Heart left ventricle (tissue), 16 donors: ENCODE data around the gene MYO7A. TPM values are rescaled to one million over a fixed set of nuclear protein-coding genes. Genes with fewer than 3 reads are reported as not detected.

ENCODE experiments used
- ATAC-seq, 4 donors: fragments of 200-7000 bp; cut with Tn5 transposase; one replicate each; pipeline ENCODE4 v1.9.1; 2020 to 2022; ENCODE audit warnings: moderate library complexity in 4 of 4, mild to moderate bottlenecking in 3 of 4, moderate number of reproducible peaks in 1 of 4
- DNase-seq, 5 donors: peaks; one replicate each; pipeline ENCODE4 v3.0.0-alpha.2; 2020
- H3K27ac ChIP-seq, 12 donors: fragments of 200-600 bp; sonication (generic) in 4 of 12; one replicate each; pipeline versions ENCODE4 v1.5.0 to v1.8.0; 2016 to 2022; ENCODE audit warnings: mild to moderate bottlenecking in 2 of 12
- H3K27me3 ChIP-seq, 9 donors: fragments of 200-600 bp; sonication (generic) in 2 of 9; one replicate each; pipeline versions ENCODE4 v1.5.1 to v1.8.0; 2016 to 2022; ENCODE audit warnings: mild to moderate bottlenecking in 3 of 9
- H3K36me3 ChIP-seq, 9 donors: fragments of 200-600 bp; sonication (generic) in 2 of 9; one replicate each; pipeline versions ENCODE4 v1.5.0 to v1.8.0; 2018 to 2022; ENCODE audit warnings: mild to moderate bottlenecking in 2 of 9
- H3K4me1 ChIP-seq, 12 donors: fragments of 200-600 bp; sonication (generic) in 4 of 12; one replicate each; pipeline versions ENCODE4 v1.5.0 to v1.8.0; 2016 to 2022; ENCODE audit warnings: mild to moderate bottlenecking in 3 of 12
- H3K4me3 ChIP-seq, 12 donors: fragments of 200-600 bp; sonication (generic) in 4 of 12; one replicate each; pipeline versions ENCODE4 v1.5.0 to v1.8.0; 2017 to 2022; ENCODE audit warnings: mild to moderate bottlenecking in 9 of 12, moderate library complexity in 4 of 12
- H3K9me3 ChIP-seq, 12 donors: fragments of 200-600 bp; sonication (generic) in 4 of 12; one replicate each; pipeline versions ENCODE4 v1.5.0 to v1.8.0; 2016 to 2022; ENCODE audit warnings: mild to moderate bottlenecking in 1 of 12
- CTCF ChIP-seq, 12 donors: fragments of 200-600 bp; sonication (generic) in 4 of 12; IDR thresholded peaks; one replicate each; pipeline versions ENCODE4 v1.5.0 to v1.8.0; 2018 to 2022; ENCODE audit warnings: antibody characterized with exemption in 12 of 12, mild to moderate bottlenecking in 5 of 12
- POLR2A ChIP-seq, 2 donors: fragments of 450-650 bp; IDR thresholded peaks; one replicate each; pipeline ENCODE4 v1.6.1; 2017; ENCODE audit warnings: antibody characterized with exemption in 2 of 2, mild to moderate bottlenecking in 2 of 2, moderate library complexity in 2 of 2
- WGBS, 4 donors: extraction: QIAGEN DNeasy Blood & Tissue Kit in 2 of 4; methylation state at CpG; one replicate each; pipeline versions ENCODE4 v1.1.5 to v1.1.7; 2013 to 2018; 5-methylcytosine and 5-hydroxymethylcytosine counted together
- intact Hi-C, 10 donors: fragments of 100-400 bp; cut with DNase I; formaldehyde crosslinking; loops; one replicate each; pipeline versions ENCODE4 v1.11.1 to v1.14.2; 2022
- polyA plus RNA-seq, 2 donors: library from polyadenylated mRNA; stranded (reverse); fragments of 200-250 nt; gene quantifications; one replicate each; pipeline ENCODE4 v1.2.3, GENCODE V29; 2013
- total RNA-seq, 9 donors: library from RNA; depleted of rRNA in 2 of 9; stranded (reverse); fragments of >200 nt in 2 of 9; fragmentation: NEBNext Ultra II Directional in 3 of 9; extraction: Animal tissue kit (Norgen Biotek cat#: 25700) in 3 of 9; gene quantifications; one replicate each; pipeline versions ENCODE4 v1.1.0 to v1.2.4, GENCODE V29; 2016 to 2023
- donor health status: ischemic (EF 13 %, LVEDD 7.1; RV severe dilation, severe dysfunction).
- donor health status: healthy with polysubstance abuse.
- donor health status: DM: no; HTN: yes; CAD: no.
- donor health status: DM: no; HTN: no; CAD: no.
- donor health status: ischemic (EF 25% LVEDD 6.9; RV normal size, moderate dysfunction).
- donor health status: ischemic (EF 25% LVEDD 5.7; RV mildly dilated, moderate dysfunction).
- donor health status: healthy.
- donor health status: DM: yes; HTN: yes; CAD: no.
- donor health status: ischemic (EF 35%, LVEDD 5.7; RV mildly dilated, moderate dysfunction).
- donor health status: nonischemic (EF 11% LVEDD 7.7; RV severe dilation, severe dysfunction).
- donor health status: DM: yes; HTN: yes; CAD: no.
- donor health status: PGD.
- donor health status: ischemic (EF 29% LVEDD 5.4; RV normal size, mild dysfunction).
- donor health status: nonischemic (EF 23%, LVEDD 6.1; RV moderate dilation, normal function).

MYO7A gene
- total and polyA plus RNA-seq, 11 donors, result 1.0 to 17.1 (median 2.7) TPM

GRCh38 chr11:77086521-77087472 lies 41.2 kb upstream of the MYO7A start:
- peak in 2 of 4 donors; percentile 3 to 26 for ATAC-seq
- intact Hi-C loops, result loop anchor here in 1 of 10 donors (10.0 kb wide), 1 partner anchor 292 kb away; no protein-coding TSS in a partner anchor
- Histone ChIP-seq H3K9me3 (no peaks in the 10 kb centered on the region), H3K4me1 (peaks cover 0 to 26% (median 14%) of the 10 kb centered on the region in 12 donors), H3K4me3 (no peak overlapping the region), H3K27ac (peak overlapping the region in 2 of 12 donors; percentile 24 to 34), H3K36me3 (no peaks in the 10 kb centered on the region), H3K27me3 (no peaks in the 10 kb centered on the region)
- no peak for TF ChIP-seq CTCF (IDR thresholded peaks at IDR 0.05)
- TF ChIP-seq POLR2A (IDR thresholded peaks at IDR 0.05), result no peak
- WGBS, 4 donors, result 79 to 88% (median 84%) methylated on average over 21 to 23 of the region's 23 CpGs
- peak in 3 of 5 donors; percentile 27 to 61 (median 52) for DNase-seq

GRCh38 chr11:77087723-77088225 lies 40.3 kb upstream of the MYO7A start:
- no peak for TF ChIP-seq POLR2A (IDR thresholded peaks at IDR 0.05)
- WGBS, 4 donors, result 87 to 97% (median 96%) methylated on average over 8 to 9 of the region's 9 CpGs

GRCh38 chr11:77088236-77089003 lies 39.6 kb upstream of the MYO7A start:
- Histone ChIP-seq H3K4me1 (peaks cover 0 to 10% (median 1%) of the 10 kb centered on the region in 12 donors), H3K27me3 (no peaks in the 10 kb centered on the region), H3K9me3 (no peaks in the 10 kb centered on the region), H3K27ac (no peak overlapping the region), H3K36me3 (no peaks in the 10 kb centered on the region), H3K4me3 (no peak overlapping the region)
- TF ChIP-seq CTCF (IDR thresholded peaks at IDR 0.05) (no peak), POLR2A (IDR thresholded peaks at IDR 0.05) (no peak)
- ATAC-seq, result no peak
- 74 to 94% (median 81%) methylated on average over 9 to 11 of the region's 11 CpGs for WGBS, 4 donors
- intact Hi-C loops, result loop anchor here in 1 of 10 donors (10.0 kb wide), 1 partner anchor 294 kb away; no protein-coding TSS in a partner anchor
- DNase-seq, result peak in 3 of 5 donors; percentile 10 to 20 (median 14)

More at GRCh38 chr11:77087723-77088225, 40.3 kb upstream of the MYO7A start:
- DNase-seq, result peak in 1 of 5 donors; percentile 44
- no peak for ATAC-seq
- H3K36me3 ChIP-seq, result no peaks in the 10 kb centered on the region
- H3K4me3 ChIP-seq, result no peak overlapping the region
- H3K27ac ChIP-seq, result no peak overlapping the region
- intact Hi-C loops, result loop anchor here in 1 of 10 donors (10.0 kb wide), 1 partner anchor 293 kb away; no protein-coding TSS in a partner anchor
- H3K9me3 ChIP-seq, result no peaks in the 10 kb centered on the region
- H3K4me1 ChIP-seq, result peaks cover 0 to 17% (median 7%) of the 10 kb centered on the region in 12 donors
- H3K27me3 ChIP-seq, result no peaks in the 10 kb centered on the region

- DNase-seq (peak in 3 of 5 donors; percentile 13 to 46 (median 20)), ATAC-seq (no peak)
- WGBS, 4 donors, result 83 to 92% (median 88%) methylated on average over 3 of the region's 3 CpGs
- no peak overlapping the region for H3K27ac ChIP-seq
- peaks cover 0 to 9% (median 0%) of the 10 kb centered on the region in 12 donors for H3K4me1 ChIP-seq
- no peaks in the 10 kb centered on the region for H3K27me3 ChIP-seq
- H3K4me3 ChIP-seq, result no peak overlapping the region
- peaks cover 0 to 3% (median 0%) of the 10 kb centered on the region in 9 donors for H3K36me3 ChIP-seq
- no peaks in the 10 kb centered on the region for H3K9me3 ChIP-seq
- intact Hi-C loops, result loop anchor here in 1 of 10 donors (10.0 kb wide), 1 partner anchor 294 kb away; no protein-coding TSS in a partner anchor
- TF ChIP-seq POLR2A (IDR thresholded peaks at IDR 0.05) (no peak), CTCF (IDR thresholded peaks at IDR 0.05) (no peak)
Measured at GRCh38 chr11:77089004-77089545, 39.0 kb upstream of the MYO7A start.
